Activated B cell treated with CpG ODN at 0.5 μM for 24 hours (primary cell): ENCODE measurements around the gene TRIOBP. TPM values are rescaled to one million over a fixed set of nuclear protein-coding genes. Genes with fewer than 3 reads are reported as not detected.

Experiments used
- ATAC-seq: fragments of 200-7000 bp; cut with Tn5 transposase; one replicate; pipeline ENCODE4 v1.10.0; 2021; ENCODE audit warnings: low read depth, mild to moderate bottlenecking, moderate library complexity
- CTCF ChIA-PET: fragments of 350-600 bp; sonication (Branson Sonifier 250); formaldehyde crosslinking; loops from one replicate; lab custom pipeline; 2021; ENCODE audit warnings: antibody characterized with exemption; lab: Charles Lee
- POLR2A ChIA-PET: fragments of 350-600 bp; sonication (Branson Sonifier 250); formaldehyde crosslinking; loops from one replicate; lab custom pipeline; 2021; ENCODE audit warnings: antibody characterized with exemption; lab: Charles Lee
- DNase-seq: peaks from one replicate; pipeline ENCODE4 v3.0.0; 2022
- H3K27ac Mint-ChIP-seq: one replicate; pipeline ENCODE4 v1.8.0; 2020; ENCODE audit warnings: mixed read lengths
- H3K27me3 Mint-ChIP-seq: one replicate; pipeline ENCODE4 v1.8.0; 2021; ENCODE audit warnings: mixed read lengths
- H3K36me3 Mint-ChIP-seq: one replicate; pipeline ENCODE4 v1.8.0; 2021; ENCODE audit warnings: low read depth, mixed read lengths
- H3K4me1 Mint-ChIP-seq: one replicate; pipeline ENCODE4 v1.8.0; 2021; ENCODE audit warnings: mixed read lengths
- H3K4me3 Mint-ChIP-seq: one replicate; pipeline ENCODE4 v1.8.0; 2020; ENCODE audit warnings: mild to moderate bottlenecking, mixed read lengths
- H3K9me3 Mint-ChIP-seq: one replicate; pipeline ENCODE4 v1.8.0; 2020; ENCODE audit warnings: mixed read lengths
- CTCF ChIP-seq: fragments of 200-600 bp; IDR thresholded peaks from one replicate; pipeline ENCODE4 v1.8.0; 2022; ENCODE audit warnings: antibody characterized with exemption, mild to moderate bottlenecking
- intact Hi-C: fragments of 100-400 bp; cut with micrococcal nuclease; formaldehyde crosslinking; loops from one replicate; pipeline ENCODE4 v1.15.1; 2024
- total RNA-seq: library from RNA; stranded (reverse); gene quantifications from 2 replicates; pipeline ENCODE4 v1.2.3, GENCODE V29; 2022

Gene TRIOBP
- total RNA-seq, 1 donor from 2014 or later, result 27.4 TPM

- intact Hi-C loops, result no loop called here
- Mint-ChIP-seq H3K36me3 (peaks cover 2% of the 10 kb centered on the region), H3K27me3 (no peaks in the 10 kb centered on the region), H3K4me1 (peaks cover 9% of the 10 kb centered on the region), H3K27ac (no peak overlapping the region), H3K9me3 (no peaks in the 10 kb centered on the region), H3K4me3 (no peak overlapping the region)
- no peak for TF ChIP-seq CTCF
- ATAC-seq (no peak), DNase-seq (no peak)
- CTCF ChIA-PET, result no interaction called here
- POLR2A ChIA-PET, result no interaction called here
Measured at GRCh38 chr22:37701141-37701786, 4.4 kb downstream of the TRIOBP start.

GRCh38 chr22:37703906-37704305 lies 7.1 kb downstream of the TRIOBP start:
- Mint-ChIP-seq H3K4me3 (no peak overlapping the region), H3K9me3 (no peaks in the 10 kb centered on the region), H3K4me1 (no peaks in the 10 kb centered on the region), H3K27me3 (no peaks in the 10 kb centered on the region), H3K27ac (no peak overlapping the region), H3K36me3 (peaks cover 2% of the 10 kb centered on the region)
- TF ChIP-seq CTCF, result no peak
- POLR2A ChIA-PET, result no interaction called here
- no peak for DNase-seq
- intact Hi-C loops, result no loop called here
- CTCF ChIA-PET, result no interaction called here
- no peak for ATAC-seq

GRCh38 chr22:37704645-37705044 lies 7.8 kb downstream of the TRIOBP start:
- POLR2A ChIA-PET, result no interaction called here
- intact Hi-C loops, result no loop called here
- no peak for ATAC-seq

GRCh38 chr22:37705205-37705604 lies 8.4 kb downstream of the TRIOBP start:
- intact Hi-C loops, result no loop called here
- H3K4me1 Mint-ChIP-seq, result no peaks in the 10 kb centered on the region
- DNase-seq, result no peak
- peaks cover 2% of the 10 kb centered on the region for H3K36me3 Mint-ChIP-seq
- no peaks in the 10 kb centered on the region for H3K9me3 Mint-ChIP-seq
- H3K27ac Mint-ChIP-seq, result no peak overlapping the region
- ChIA-PET POLR2A (no interaction called here), CTCF (no interaction called here)
- no peak for ATAC-seq
- H3K27me3 Mint-ChIP-seq, result no peaks in the 10 kb centered on the region
- no peak for TF ChIP-seq CTCF
- H3K4me3 Mint-ChIP-seq, result no peak overlapping the region

More at GRCh38 chr22:37704645-37705044, 7.8 kb downstream of the TRIOBP start:
- Mint-ChIP-seq H3K27me3 (no peaks in the 10 kb centered on the region), H3K27ac (no peak overlapping the region), H3K4me3 (no peak overlapping the region), H3K36me3 (peaks cover 2% of the 10 kb centered on the region), H3K4me1 (no peaks in the 10 kb centered on the region), H3K9me3 (no peaks in the 10 kb centered on the region)
- DNase-seq, result no peak
- no peak for TF ChIP-seq CTCF
- CTCF ChIA-PET, result no interaction called here

- CTCF ChIA-PET, result no interaction called here
- POLR2A ChIA-PET, result no interaction called here
- ATAC-seq (no peak), DNase-seq (no peak)
- Mint-ChIP-seq H3K9me3 (no peaks in the 10 kb centered on the region), H3K27me3 (no peaks in the 10 kb centered on the region), H3K4me3 (no peak overlapping the region), H3K36me3 (peaks cover 2% of the 10 kb centered on the region), H3K4me1 (no peaks in the 10 kb centered on the region), H3K27ac (no peak overlapping the region)
- intact Hi-C loops, result no loop called here
- TF ChIP-seq CTCF, result no peak
Measured at GRCh38 chr22:37708580-37709444, 12.0 kb downstream of the TRIOBP start.
